Tibial artery (tissue), 4 donors: ENCODE results near the gene GAPDHS.

Experiments
- DNase-seq, 2 donors: peaks; one replicate each; pipeline ENCODE4 v3.0.0-alpha.2; 2019
- H3K27ac ChIP-seq, 2 donors: fragments of 200-600 bp; sonication (generic) in 1 of 2; 1 replicate in 1 of 2; 2 replicates in 1 of 2; pipeline ENCODE4 v1.5.1; 2018 to 2019; ENCODE audit warnings: mild to moderate bottlenecking in 1 of 2
- H3K27me3 ChIP-seq, 2 donors: fragments of 200-600 bp; sonication (generic) in 1 of 2; one replicate each; pipeline versions ENCODE4 v1.5.1 to v1.6.0; 2016 to 2019
- H3K36me3 ChIP-seq, 3 donors: fragments of 200-600 bp; sonication (generic) in 2 of 3; one replicate each; pipeline ENCODE4 v1.5.1; 2016 to 2019; ENCODE audit warnings: mild to moderate bottlenecking in 2 of 3
- H3K4me1 ChIP-seq, 4 donors: fragments of 200-600 bp; sonication (generic) in 2 of 4; 1 replicate in 3 of 4; 2 replicates in 1 of 4; pipeline ENCODE4 v1.5.1; 2016 to 2019
- H3K4me3 ChIP-seq, 2 donors: fragments of 200-600 bp; sonication (generic) in 1 of 2; 1 replicate in 1 of 2; 2 replicates in 1 of 2; pipeline ENCODE4 v1.5.1; 2018 to 2019; ENCODE audit warnings: mild to moderate bottlenecking in 2 of 2
- H3K9me3 ChIP-seq, 3 donors: fragments of 200-600 bp; sonication (generic) in 1 of 3; one replicate each; pipeline ENCODE4 v1.5.1; 2016 to 2019
- intact Hi-C: fragments of 100-400 bp; cut with DNase I; formaldehyde crosslinking; loops from one replicate; pipeline ENCODE4 v1.15.0; 2023; ENCODE audit warnings: low total_unique reads
- TF ChIP-seq, protein P1 (sequence below), 2 experiments: fragments of 200-600 bp in 1 of 2; fragments of 450-650 bp in 1 of 2; IDR thresholded peaks; one replicate each; pipeline ENCODE4 v1.5.1; 2017 to 2019; ENCODE audit warnings: antibody characterized with exemption in 2 of 2, mild to moderate bottlenecking in 1 of 2, moderate library complexity in 1 of 2

The GAPDHS gene

DNA sequence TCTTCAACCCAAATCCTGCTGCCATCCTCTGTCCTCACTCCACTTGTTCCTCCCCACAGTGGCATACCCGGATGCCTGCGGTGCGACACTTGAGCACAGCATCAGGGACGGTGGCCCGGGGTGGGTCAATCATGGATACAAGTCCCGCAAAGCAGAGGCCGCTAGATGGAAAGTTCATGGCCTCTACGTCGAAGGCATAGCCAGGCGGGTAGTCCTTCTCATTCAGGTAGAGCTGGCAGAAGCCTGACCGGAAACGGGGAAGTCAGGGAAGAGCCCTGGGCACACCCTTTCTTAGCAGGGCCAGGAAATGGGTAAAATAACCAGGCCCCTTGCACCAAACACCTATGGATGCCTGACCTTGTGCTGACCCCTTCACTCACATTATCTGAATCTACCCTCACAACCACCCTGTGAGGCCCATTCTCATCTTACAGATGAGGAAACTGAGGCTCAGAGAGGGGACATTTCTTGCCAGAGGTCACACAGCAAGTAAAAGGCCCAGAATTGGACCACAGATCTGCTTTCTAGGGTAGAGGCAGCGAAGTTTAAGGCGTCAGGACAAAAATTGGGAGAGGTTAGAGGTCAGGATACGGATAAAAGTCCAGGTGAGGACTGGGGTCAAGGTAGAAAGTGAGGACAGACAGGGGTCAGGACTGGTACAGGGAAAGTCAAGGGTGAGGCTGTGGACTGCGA lies 23.7 kb downstream of the GAPDHS start:
- intact Hi-C loops = no loop called here
- no peaks in the 10 kb centered on the region for H3K9me3 ChIP-seq
- H3K4me1 ChIP-seq = peaks cover 0 to 12% (median 9%) of the 10 kb centered on the region in 4 donors
- no peaks in the 10 kb centered on the region for H3K36me3 ChIP-seq
- TF ChIP-seq, protein P1, sequence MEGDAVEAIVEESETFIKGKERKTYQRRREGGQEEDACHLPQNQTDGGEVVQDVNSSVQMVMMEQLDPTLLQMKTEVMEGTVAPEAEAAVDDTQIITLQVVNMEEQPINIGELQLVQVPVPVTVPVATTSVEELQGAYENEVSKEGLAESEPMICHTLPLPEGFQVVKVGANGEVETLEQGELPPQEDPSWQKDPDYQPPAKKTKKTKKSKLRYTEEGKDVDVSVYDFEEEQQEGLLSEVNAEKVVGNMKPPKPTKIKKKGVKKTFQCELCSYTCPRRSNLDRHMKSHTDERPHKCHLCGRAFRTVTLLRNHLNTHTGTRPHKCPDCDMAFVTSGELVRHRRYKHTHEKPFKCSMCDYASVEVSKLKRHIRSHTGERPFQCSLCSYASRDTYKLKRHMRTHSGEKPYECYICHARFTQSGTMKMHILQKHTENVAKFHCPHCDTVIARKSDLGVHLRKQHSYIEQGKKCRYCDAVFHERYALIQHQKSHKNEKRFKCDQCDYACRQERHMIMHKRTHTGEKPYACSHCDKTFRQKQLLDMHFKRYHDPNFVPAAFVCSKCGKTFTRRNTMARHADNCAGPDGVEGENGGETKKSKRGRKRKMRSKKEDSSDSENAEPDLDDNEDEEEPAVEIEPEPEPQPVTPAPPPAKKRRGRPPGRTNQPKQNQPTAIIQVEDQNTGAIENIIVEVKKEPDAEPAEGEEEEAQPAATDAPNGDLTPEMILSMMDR (IDR thresholded peaks at IDR 0.05) = no peak
- peaks cover 0 to 48% of the 10 kb centered on the region in 2 donors for H3K27me3 ChIP-seq
- no peak overlapping the region for H3K27ac ChIP-seq
- DNase-seq = no peak
- H3K4me3 ChIP-seq = no peak overlapping the region

DNA sequence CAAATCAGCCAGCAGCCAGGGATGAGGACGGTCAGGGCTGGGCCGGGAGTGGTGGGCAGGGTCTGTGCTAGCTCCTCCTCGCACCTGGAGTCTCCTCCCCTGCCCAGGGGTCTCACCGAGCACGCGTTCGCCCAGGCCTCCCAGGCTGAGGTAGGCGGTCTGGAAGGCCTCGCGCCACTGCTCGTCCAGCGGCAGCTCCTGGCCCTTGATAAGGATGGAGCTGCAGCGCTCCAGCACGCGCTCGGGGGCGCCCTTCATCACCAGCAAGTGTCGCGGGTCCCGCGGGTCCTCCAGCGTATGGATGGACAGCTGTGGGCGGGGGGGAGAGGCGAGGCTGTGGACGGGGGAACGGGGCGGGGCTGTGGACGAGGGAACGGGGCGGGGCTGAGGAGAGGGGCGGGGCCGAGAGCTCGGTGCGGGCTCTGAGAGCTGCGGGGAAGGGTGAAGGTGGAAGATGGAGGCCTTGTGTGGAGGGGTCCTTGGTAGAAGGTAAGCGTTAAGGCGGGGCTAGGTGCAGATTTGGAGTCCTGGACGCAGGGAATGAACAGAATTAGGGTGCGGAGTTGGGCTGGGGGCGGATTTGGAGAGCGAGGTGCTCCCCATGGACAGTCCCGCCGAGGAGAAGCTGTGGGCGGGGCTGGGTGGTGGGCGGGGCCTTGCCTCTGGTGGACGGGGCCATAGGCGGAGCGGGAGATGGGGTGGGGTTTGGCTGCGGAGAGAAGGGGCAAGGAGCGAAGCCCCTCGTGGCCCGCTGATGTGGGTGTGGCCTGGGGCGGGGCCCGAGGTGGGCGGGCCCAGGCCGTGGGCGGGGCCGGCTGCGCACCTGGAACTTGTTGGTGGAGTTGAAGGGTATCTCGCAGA lies 24.5 kb downstream of the GAPDHS start:
- TF ChIP-seq, protein P1 (IDR thresholded peaks at IDR 0.05) = no peak
- no peaks in the 10 kb centered on the region for H3K36me3 ChIP-seq
- peaks cover 0 to 54% of the 10 kb centered on the region in 2 donors for H3K27me3 ChIP-seq
- intact Hi-C loops = no loop called here
- H3K9me3 ChIP-seq = no peaks in the 10 kb centered on the region
- no peak overlapping the region for H3K27ac ChIP-seq
- DNase-seq = no peak
- peak overlapping the region in 1 of 2 donors; percentile 31 for H3K4me3 ChIP-seq
- H3K4me1 ChIP-seq = peaks cover 0 to 12% (median 9%) of the 10 kb centered on the region in 4 donors

DNA sequence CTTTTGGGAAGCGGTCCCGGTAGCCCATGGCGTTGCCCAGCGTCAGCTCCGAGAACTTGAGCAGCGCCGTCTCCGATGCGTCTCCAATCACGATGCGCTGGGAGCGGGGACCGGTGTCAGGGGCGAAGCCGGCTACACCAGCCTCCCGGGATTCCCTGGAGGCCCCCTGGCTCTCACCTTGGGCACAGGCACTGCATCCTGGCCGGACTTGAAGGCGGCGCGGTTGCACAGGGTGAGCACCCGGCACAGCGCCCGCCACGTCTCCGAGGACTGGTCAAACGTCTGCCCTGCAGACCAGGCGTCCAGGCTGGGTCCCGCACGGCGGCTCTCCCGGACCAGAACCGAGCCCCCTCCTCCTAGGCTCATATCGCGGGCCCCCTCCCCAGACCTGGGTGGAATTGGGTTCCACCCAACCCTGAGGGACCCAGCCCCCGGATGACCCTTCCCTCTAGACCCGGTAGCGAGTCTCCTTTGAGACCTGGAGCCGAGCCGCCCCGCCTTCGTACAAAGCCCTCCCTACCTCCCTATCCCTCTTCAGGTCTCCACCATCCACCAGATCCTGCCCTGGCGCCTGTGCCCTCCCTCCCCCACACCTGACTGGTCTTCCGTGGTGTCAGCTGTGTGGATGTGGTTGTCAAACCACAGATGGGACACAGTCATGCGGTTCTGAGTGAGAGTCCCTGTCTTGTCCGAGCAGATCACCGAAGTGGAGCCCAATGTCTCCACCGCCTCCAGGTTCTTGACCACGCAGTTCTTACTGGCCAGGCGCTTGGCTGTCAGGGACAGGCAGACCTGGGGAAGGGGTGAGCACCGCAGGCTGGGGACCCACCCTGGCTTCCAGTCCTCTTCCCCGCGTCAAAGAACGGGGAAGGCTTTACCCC lies 25.4 kb downstream of the GAPDHS start:
- intact Hi-C loops = no loop called here

DNA sequence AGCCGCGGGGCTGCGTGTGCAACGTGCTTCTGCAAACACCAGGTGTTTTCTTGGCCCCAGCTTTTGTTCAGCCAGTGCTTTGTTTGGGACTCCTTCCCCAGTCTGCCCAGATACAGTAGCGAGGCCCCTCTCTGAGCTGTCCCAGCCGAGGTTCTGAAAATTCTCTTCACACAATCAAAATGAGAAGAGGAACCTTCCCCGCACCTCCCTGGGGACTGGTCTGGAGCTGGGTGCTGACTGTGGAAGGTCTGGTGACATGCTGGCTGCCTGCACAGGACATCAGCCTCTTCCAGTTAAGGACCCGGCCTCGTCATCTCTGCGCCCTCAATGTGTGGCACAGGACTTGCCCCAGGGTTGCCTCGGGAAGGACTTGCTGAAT lies 26.0 kb downstream of the GAPDHS start:
- no peaks in the 10 kb centered on the region for H3K36me3 ChIP-seq
- TF ChIP-seq, protein P1 (IDR thresholded peaks at IDR 0.05) = no peak
- peaks cover 0 to 12% (median 9%) of the 10 kb centered on the region in 4 donors for H3K4me1 ChIP-seq
- no peaks in the 10 kb centered on the region for H3K9me3 ChIP-seq
- DNase-seq = no peak
- H3K27ac ChIP-seq = no peak overlapping the region
- peaks cover 0 to 65% of the 10 kb centered on the region in 2 donors for H3K27me3 ChIP-seq
- intact Hi-C loops = no loop called here
- no peak overlapping the region for H3K4me3 ChIP-seq

More for the DNA sequence above, 25.4 kb downstream of the GAPDHS start:
- Histone ChIP-seq H3K4me1 (peaks cover 0 to 12% (median 9%) of the 10 kb centered on the region in 4 donors), H3K27ac (no peak overlapping the region), H3K27me3 (peaks cover 0 to 62% of the 10 kb centered on the region in 2 donors), H3K4me3 (peak overlapping the region in 1 of 2 donors; percentile 31), H3K36me3 (no peaks in the 10 kb centered on the region), H3K9me3 (no peaks in the 10 kb centered on the region)
- DNase-seq = peak in 1 of 2 donors; percentile 6
- TF ChIP-seq, protein P1 (IDR thresholded peaks at IDR 0.05) = no peak

DNA sequence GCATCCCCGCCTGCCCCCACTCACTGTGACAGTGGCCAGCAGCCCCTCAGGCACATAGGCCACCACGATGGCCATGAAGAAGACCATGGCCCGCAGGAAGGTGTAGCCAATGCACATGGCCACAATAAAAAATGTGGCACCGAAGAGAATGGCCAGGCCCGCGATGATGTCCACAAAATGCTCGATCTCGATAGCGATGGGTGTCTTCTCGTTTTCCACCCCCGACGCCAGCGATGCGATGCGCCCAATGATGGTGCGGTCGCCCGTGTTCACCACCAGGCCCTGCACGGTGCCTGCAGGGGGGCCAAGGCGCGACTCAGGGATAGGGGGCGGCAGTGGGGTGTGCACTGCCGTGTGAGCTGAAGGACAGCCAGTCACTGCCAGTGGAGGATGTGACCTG lies 26.5 kb downstream of the GAPDHS start:
- Histone ChIP-seq H3K4me1 (peaks cover 0 to 12% (median 9%) of the 10 kb centered on the region in 4 donors), H3K4me3 (no peak overlapping the region), H3K36me3 (no peaks in the 10 kb centered on the region), H3K27ac (no peak overlapping the region), H3K27me3 (peaks cover 0 to 69% of the 10 kb centered on the region in 2 donors), H3K9me3 (no peaks in the 10 kb centered on the region)
- intact Hi-C loops = no loop called here
- TF ChIP-seq, protein P1 (IDR thresholded peaks at IDR 0.05) = no peak
- no peak for DNase-seq
